ENCODE measurements around the gene PLAAT3.
"Not testable (repeated sequence)": the region's sequence is repeated elsewhere in the genome, so short reads cannot be mapped to it uniquely, and the experiment has no call there.

PLAAT3 gene

GRCh38 chr11:63537293-63538101 is 76.7 kb downstream of the PLAAT3 start:
- DNase-seq (ENCODE audit: low read depth in 3 of 3) = no peak

GRCh38 chr11:63536669-63537292 is 77.5 kb downstream of the PLAAT3 start, which contains the start of gene PLAAT4:
Gene PLAAT4 (plus strand): TSS chr11:63536808. CDS start chr11:63536869, 61 bp downstream.
- no peak for DNase-seq (ENCODE audit: low read depth in 3 of 3)

DNA sequence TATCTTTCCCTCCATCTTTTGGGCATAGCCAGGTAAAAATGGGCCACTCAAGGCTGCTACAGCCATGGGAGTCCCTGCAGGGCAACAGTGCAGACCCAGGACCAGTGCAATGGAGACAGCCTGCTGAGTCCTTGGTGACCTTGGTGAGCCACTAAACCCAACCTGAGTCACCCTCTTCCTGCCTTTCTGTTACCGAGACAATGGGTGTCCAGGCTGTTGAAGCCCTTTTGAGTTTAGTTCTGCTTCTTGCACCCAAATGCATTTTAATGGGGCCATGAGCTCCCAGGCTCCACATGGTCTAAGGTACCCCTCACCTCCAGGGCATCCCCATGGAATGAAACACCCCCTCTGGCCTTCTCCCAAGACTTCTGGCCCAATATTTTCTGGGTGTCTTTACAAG is 78.5 kb downstream of the PLAAT3 start:
- DNase-seq (ENCODE audit: low read depth in 3 of 3) = no peak

DNA sequence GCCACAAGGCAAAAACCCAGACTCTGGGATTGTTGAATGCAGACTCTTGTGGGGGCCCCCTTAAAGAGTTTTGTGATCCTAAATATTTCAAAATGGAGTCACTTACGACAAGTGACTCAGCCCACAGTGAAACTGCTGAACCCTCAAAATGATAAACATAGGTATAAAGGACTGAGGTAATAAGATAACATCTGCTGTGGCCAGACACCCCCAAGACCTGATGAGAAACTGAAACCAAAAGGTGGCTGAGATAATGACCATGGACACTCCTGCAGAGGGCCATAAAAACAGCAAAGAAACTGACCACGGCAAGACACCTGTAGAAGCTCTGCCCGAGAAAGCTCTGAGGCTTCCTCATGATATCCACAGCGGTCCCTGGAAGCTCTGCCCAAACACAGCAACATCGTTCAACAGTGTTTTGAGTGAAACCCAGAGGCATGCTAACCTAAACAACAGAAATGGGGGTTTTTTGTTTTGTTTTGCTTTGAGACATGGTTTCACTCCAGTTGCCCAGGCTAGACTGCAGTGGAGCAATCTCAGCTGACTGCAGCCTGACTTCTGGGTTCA is 79.3 kb downstream of the PLAAT3 start:
- DNase-seq (ENCODE audit: low read depth in 3 of 3) = no peak

- DNase-seq (ENCODE audit: low read depth in 3 of 3) = no peak
Measured at GRCh38 chr11:63534076-63534475, 80.2 kb downstream of the PLAAT3 start.

DNA sequence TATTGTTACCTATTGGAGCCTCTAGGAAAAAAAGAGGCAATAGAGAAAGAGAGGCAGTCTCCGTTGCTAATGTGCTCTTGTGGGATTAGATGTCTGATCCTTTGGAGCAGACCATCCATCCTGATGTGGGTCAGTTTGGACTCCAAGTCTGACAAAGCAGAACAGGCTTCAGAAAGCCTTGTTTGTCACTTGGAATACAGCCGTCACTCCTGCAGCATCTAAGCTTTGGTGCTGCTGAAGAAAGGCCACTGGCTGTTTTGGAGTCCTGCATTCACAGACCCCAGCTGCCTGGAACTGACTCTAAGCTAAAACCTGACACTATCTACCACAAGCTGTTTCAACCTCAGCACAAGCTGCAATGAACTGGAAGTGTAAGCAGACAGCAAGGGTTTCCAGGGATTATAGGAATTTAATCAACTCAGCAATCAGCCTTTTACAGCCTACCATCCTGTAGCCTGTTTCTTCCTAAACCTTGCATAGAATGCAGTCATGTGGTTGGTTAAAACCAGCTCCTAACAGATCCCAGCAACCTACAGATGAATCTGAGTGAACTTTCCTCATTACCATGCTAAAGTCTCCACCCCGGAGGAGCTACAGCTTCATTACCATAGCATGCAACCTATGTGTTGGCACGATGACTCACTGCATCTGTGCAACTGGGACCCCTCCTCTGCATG is 81.3 kb downstream of the PLAAT3 start:
- no peak for DNase-seq (ENCODE audit: low read depth in 3 of 3)

DNA sequence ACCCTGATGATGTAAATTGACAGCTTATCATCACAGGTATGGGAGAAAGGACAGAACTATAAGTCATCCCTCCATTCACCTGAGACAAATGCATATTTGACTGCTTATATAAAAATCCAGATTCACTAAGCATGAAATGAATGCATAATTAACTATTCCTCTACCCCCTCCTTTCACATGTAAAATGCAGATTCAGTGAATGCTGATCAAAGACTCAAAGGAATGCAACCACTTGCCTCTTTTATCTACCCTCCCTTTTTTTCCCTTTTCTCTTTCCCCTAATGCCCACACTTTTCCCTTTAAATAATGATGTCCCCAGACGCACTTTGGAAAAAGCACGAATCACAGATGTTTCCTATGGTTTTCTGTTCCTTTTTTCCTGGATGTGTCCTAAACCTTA is 82.1 kb downstream of the PLAAT3 start:
- no peak for DNase-seq (ENCODE audit: low read depth in 3 of 3)

DNA sequence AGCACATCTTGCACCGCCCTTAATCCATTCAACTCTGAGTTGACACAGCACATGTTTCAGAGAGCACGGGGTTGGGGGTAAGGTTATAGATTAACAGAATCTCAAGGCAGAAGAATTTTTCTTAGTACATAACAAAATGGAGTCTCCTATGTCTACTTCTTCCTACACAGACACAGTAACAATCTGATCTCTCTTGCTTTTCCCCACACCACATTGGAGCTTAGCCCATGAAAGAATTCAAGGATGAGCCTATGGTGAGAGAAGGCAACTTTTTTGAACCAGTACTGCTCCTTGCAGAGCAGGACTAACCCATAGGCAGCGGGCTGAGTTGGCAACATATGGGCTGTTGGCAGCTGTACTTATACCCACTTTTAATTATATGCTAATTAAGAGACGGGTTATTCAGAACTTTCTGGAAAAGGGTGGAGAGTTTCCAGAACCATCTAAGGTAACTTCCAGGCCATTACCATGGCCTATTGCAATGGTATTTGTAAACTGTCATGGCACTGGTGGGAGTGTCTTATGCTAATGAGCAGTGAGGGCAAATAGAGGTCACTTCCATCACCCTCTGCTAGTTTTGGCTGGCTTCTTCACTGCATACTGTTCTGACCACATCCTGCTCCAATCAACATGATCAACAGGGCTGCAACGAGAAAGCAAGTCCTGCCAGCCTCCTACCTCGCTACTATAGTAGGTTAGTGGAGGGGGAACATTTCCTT is 83.0 kb downstream of the PLAAT3 start:
- peak in 1 of 3 experiments; percentile 28 for DNase-seq (ENCODE audit: low read depth in 3 of 3)

GRCh38 chr11:63530021-63530420 is 84.2 kb downstream of the PLAAT3 start:
- DNase-seq (ENCODE audit: low read depth in 3 of 3) = no peak

GRCh38 chr11:63529373-63529772 is 84.9 kb downstream of the PLAAT3 start:
- DNase-seq (ENCODE audit: low read depth in 3 of 3) = not testable (repeated sequence)

DNA sequence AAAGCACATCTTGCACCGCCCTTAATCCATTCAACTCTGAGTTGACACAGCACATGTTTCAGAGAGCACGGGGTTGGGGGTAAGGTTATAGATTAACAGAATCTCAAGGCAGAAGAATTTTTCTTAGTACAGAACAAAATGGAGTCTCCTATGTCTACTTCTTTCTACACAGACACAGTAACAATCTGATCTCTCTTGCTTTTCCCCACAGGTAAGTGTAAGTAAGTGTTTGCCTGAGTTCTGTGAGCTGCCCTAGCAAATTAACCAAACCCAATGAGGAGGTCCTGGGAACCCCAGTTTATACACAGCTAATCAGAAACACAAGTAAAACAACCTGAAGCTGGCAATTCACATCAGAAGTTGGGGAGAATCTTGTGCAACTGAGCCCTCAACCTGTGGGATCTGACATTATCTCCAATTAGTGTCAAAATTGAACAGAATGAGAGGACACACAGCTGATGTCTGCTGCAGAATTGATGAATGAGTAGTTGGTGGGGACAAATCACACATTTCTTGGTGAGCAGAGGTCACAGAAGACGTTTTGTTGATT is 85.4 kb downstream of the PLAAT3 start:
- not testable (repeated sequence) for DNase-seq (ENCODE audit: low read depth in 3 of 3)

- DNase-seq (ENCODE audit: low read depth in 3 of 3) = not testable (repeated sequence)
Measured at GRCh38 chr11:63528156-63528555, 86.1 kb downstream of the PLAAT3 start.

DNA sequence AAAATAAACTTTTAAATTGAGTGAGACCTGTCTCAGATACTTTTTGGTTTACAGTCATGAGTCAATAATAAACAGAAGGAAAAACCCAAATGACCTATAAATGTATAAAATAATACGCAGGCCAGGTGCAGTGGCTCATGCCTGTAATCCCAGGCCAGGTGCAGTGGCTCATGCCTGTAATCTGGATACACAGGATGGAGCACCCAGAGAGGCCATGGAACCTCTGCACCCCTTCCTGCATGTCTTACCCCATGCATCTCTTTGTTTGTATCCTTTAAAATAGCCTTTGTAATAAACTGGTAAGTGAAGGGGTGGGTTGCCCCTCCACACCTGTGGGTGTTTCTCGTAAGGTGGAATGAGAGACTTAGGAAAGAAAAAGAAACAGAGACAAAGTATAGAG is 86.6 kb downstream of the PLAAT3 start:
- DNase-seq (ENCODE audit: low read depth in 3 of 3) = no peak
